Ishikawa (cell line): ENCODE data around the gene TPGS2.

Source experiments
- CEBPB ChIP-seq: IDR thresholded peaks from 2 replicates; pipeline ENCODE4 v1.6.1; 2012
- CREB1 ChIP-seq: IDR thresholded peaks from 2 replicates; pipeline ENCODE4 v1.6.1; 2012; ENCODE audit warnings: low read depth
- EGR1 ChIP-seq: IDR thresholded peaks from 2 replicates; pipeline ENCODE4 v1.6.1; 2012
- EP300 ChIP-seq: IDR thresholded peaks from 2 replicates; pipeline ENCODE4 v1.6.1; 2012; ENCODE audit warnings: borderline replicate concordance
- FOXM1 ChIP-seq: IDR thresholded peaks from 2 replicates; pipeline ENCODE4 v1.6.1; 2012; ENCODE audit warnings: low read depth, borderline replicate concordance
- MAX ChIP-seq: IDR thresholded peaks from 2 replicates; pipeline ENCODE4 v1.6.1; 2012
- NFIC ChIP-seq: IDR thresholded peaks from 2 replicates; pipeline ENCODE4 v1.6.1; 2012
- RAD21 ChIP-seq: IDR thresholded peaks from 2 replicates; pipeline ENCODE4 v1.6.1; 2012; ENCODE audit warnings: low read depth
- REST ChIP-seq: IDR thresholded peaks from 2 replicates; pipeline ENCODE4 v1.6.1; 2012; ENCODE audit warnings: low read depth, mild to moderate bottlenecking
- TAF1 ChIP-seq: IDR thresholded peaks from 2 replicates; pipeline ENCODE4 v1.6.1; 2012; ENCODE audit warnings: low read depth, mild to moderate bottlenecking
- TCF12 ChIP-seq: IDR thresholded peaks from 2 replicates; pipeline ENCODE4 v1.6.1; 2012; ENCODE audit warnings: low read depth
- TEAD4 ChIP-seq: IDR thresholded peaks from 2 replicates; pipeline ENCODE4 v1.6.1; 2012
- USF1 ChIP-seq: IDR thresholded peaks from 2 replicates; pipeline ENCODE4 v1.6.1; 2012
- YY1 ChIP-seq: IDR thresholded peaks from 2 replicates; pipeline ENCODE4 v1.6.1; 2012; ENCODE audit warnings: low read depth
- ZBTB7A ChIP-seq: IDR thresholded peaks from 2 replicates; pipeline ENCODE4 v1.6.1; 2012; ENCODE audit warnings: low read depth

The TPGS2 gene

DNA sequence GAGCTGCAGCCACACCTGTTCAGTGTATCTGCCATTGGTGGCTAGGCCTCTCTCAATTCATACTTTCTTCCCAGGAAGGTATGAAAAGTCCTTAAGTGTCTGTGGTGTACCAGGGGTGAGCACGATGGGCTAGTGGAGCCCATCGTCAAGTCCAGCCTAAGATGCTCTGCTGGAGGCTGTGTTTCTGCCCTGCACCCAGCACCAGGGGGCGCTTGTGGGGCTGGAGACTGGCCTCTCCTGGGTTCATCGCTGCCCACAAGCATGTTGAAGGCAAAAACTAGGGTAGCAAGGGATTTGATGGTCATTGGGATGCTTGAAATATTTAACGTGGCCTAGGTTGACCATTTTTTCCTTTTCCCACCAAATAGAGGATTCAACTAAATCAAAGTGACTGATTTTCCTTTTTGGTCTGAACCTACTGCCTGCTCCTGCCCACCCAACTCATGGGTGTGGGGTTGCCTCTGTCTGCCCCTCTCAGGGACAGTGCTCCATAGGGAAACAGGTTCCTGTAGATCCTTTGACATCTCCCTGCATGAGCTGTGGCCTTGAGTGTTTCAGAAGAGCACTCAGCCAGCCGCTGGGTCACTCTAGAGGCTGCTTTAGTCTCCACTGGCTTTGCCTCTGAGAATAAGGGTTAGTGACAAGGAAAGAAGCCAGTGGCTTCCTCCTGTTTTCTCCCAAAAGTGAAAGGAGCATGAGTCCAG is 59.0 kb downstream of the TPGS2 start:
- TF ChIP-seq RAD21: peak; percentile 48; the same call in 1 of the 2 replicates
- TF ChIP-seq YY1: no peak
- TF ChIP-seq EGR1: no peak
- TF ChIP-seq MAX: no peak

GRCh38 chr18:36769172-36769571 is 59.6 kb downstream of the TPGS2 start:
- TF ChIP-seq TEAD4 (no peak), MAX (no peak), ZBTB7A (no peak), EGR1 (no peak), CEBPB (no peak), YY1 (no peak), RAD21 (no peak), NFIC (no peak), EP300 (no peak), TAF1 (no peak), TCF12 (no peak), FOXM1 (no peak), REST (no peak), CREB1 (no peak), USF1 (no peak)

DNA sequence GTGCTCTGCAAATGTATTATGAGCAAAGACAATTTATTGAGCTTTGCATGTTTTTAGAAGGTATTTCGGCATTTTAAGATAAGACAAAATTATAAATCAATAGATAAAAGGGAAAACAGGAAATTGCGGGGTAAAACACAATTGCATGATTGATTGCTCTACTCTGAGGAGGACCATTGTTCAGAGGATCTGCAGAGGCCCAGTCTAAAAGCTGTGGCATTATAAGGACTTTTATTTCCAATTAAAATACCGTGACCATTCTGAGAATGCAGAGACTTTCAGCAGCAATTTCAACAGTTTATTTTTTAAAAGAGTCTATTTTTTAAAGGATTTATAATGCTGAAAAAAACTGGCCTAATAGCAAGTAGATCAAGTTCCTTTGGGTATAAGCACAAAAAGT is 62.0 kb downstream of the TPGS2 start:
- no peak for TF ChIP-seq TCF12
- no peak for TF ChIP-seq TAF1
- no peak for TF ChIP-seq TEAD4
- no peak for TF ChIP-seq EGR1
- no peak for TF ChIP-seq EP300
- TF ChIP-seq YY1: no peak
- TF ChIP-seq CREB1: no peak
- TF ChIP-seq REST: no peak
- TF ChIP-seq MAX: no peak

DNA sequence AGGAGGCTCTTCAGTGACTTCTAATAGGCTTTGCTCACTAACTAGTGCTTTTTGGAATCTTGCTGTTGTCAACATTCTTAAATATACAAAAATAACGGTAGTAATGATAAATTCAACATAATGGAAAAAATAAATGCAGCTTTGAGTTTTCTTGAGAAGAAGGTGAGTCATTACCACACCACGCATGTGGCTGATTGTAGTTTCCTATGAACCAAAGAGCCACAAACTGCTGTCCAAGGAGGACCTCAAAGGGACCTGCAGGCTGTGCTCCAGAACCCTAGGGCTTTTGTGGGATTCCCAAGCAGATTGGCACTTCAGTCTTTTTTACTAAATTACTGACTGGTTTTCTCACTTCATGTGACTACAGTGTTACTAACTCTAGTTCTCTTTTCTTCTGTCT is 66.7 kb downstream of the TPGS2 start:
- TF ChIP-seq REST (no peak), ZBTB7A (no peak), NFIC (no peak), RAD21 (no peak), TAF1 (no peak), USF1 (no peak), MAX (no peak), EP300 (no peak), CEBPB (no peak), FOXM1 (no peak), TCF12 (no peak), EGR1 (no peak), TEAD4 (no peak), YY1 (no peak), CREB1 (no peak)
